CD14-positive monocyte (primary cell): ENCODE results near the gene GDA. TPM values are rescaled to one million over a fixed set of nuclear protein-coding genes. Genes with fewer than 3 reads are reported as not detected.

Experiments used
- DNase-seq, 3 donors: peaks; one replicate each; pipeline ENCODE4 v3.0.0-alpha.2; 2011 to 2022
- H2AFZ ChIP-seq: 2 replicates; pipeline ENCODE4 v1.6.0; 2012; ENCODE audit warnings: mild to moderate bottlenecking, low read depth, low read length, inconsistent platforms; ENCODE audit not compliant: insufficient read depth, poor library complexity, severe bottlenecking
- H3K27ac ChIP-seq, 2 donors: 1 replicate in 1 of 2; 2 replicates in 1 of 2; pipeline ENCODE4 v1.5.1; 2012 to 2013; ENCODE audit warnings: low read length in 2 of 2, control low read depth in 1 of 2, inconsistent platforms in 1 of 2, low read depth in 1 of 2, mild to moderate bottlenecking in 1 of 2
- H3K27me3 ChIP-seq, 2 donors: one replicate each; pipeline versions ENCODE4 v1.6.0 to v1.6.1; 2011 to 2013; ENCODE audit warnings: low read length in 2 of 2; ENCODE audit not compliant: control insufficient read depth in 2 of 2, insufficient read depth in 2 of 2
- H3K36me3 ChIP-seq, 2 donors: replicated peaks in 1 of 2; 1 replicate in 1 of 2; 2 replicates in 1 of 2; pipeline versions ENCODE4 v1.5.1 to v1.6.1; 2012 to 2013; ENCODE audit warnings: low read length in 2 of 2, control low read depth in 1 of 2, inconsistent platforms in 1 of 2, mild to moderate bottlenecking in 1 of 2; ENCODE audit not compliant: insufficient read depth in 2 of 2, control insufficient read depth in 1 of 2
- H3K4me1 ChIP-seq, 2 donors: 1 replicate in 1 of 2; 2 replicates in 1 of 2; pipeline versions ENCODE4 v1.5.1 to v1.6.1; 2012 to 2013; ENCODE audit warnings: low read length in 2 of 2, control low read depth in 1 of 2, inconsistent platforms in 1 of 2, mild to moderate bottlenecking in 1 of 2, moderate library complexity in 1 of 2; ENCODE audit not compliant: insufficient read depth in 2 of 2, control insufficient read depth in 1 of 2
- H3K4me2 ChIP-seq: replicated peaks from 2 replicates; pipeline ENCODE3; 2012; ENCODE audit warnings: low read length, moderate library complexity, mild to moderate bottlenecking; ENCODE audit not compliant: poor library complexity, severe bottlenecking; ENCODE audit errors: extremely low read depth
- H3K4me3 ChIP-seq, 3 experiments: fragments of 200-600 bp in 1 of 3; sonication (generic) in 1 of 3; replicated peaks in 1 of 3; 1 replicate in 2 of 3; 2 replicates in 1 of 3; pipeline ENCODE4 v1.5.1; 2011 to 2013; ENCODE audit warnings: low read length in 3 of 3, mild to moderate bottlenecking in 3 of 3, control low read depth in 2 of 3, low read depth in 2 of 3, inconsistent platforms in 1 of 3, moderate library complexity in 1 of 3
- H3K79me2 ChIP-seq: 2 replicates; pipeline ENCODE4 v1.6.0; 2012; ENCODE audit warnings: mild to moderate bottlenecking, control low read depth, inconsistent platforms, low read length, moderate library complexity; ENCODE audit not compliant: insufficient read depth
- H3K9ac ChIP-seq: 2 replicates; pipeline ENCODE4 v1.6.0; 2017; ENCODE audit warnings: low read length, mild to moderate bottlenecking; ENCODE audit not compliant: insufficient read depth, poor library complexity, severe bottlenecking
- H3K9me3 ChIP-seq, 2 donors: replicated peaks in 1 of 2; 1 replicate in 1 of 2; 2 replicates in 1 of 2; pipeline versions ENCODE4 v1.5.1 to v1.6.1; 2012 to 2013; ENCODE audit warnings: low read length in 2 of 2, control low read depth in 1 of 2; ENCODE audit not compliant: control insufficient read depth in 1 of 2, insufficient read depth in 1 of 2
- H4K20me1 ChIP-seq: 2 replicates; pipeline ENCODE4 v1.6.0; 2012; ENCODE audit warnings: mild to moderate bottlenecking, low read length, control low read depth, moderate library complexity; ENCODE audit not compliant: insufficient read depth
- H3K27ac Mint-ChIP-seq, 7 donors: one replicate each; pipeline ENCODE4 v1.8.0; 2020; ENCODE audit warnings: mild to moderate bottlenecking in 7 of 7, mixed read lengths in 7 of 7, moderate library complexity in 6 of 7, inconsistent platforms in 2 of 7
- H3K27me3 Mint-ChIP-seq, 3 donors: one replicate each; pipeline ENCODE4 v1.8.0; 2021 to 2022; ENCODE audit warnings: low read depth in 3 of 3, mild to moderate bottlenecking in 3 of 3, mixed read lengths in 3 of 3, moderate library complexity in 3 of 3, inconsistent platforms in 1 of 3
- H3K36me3 Mint-ChIP-seq, 2 donors: one replicate each; pipeline ENCODE4 v1.8.0; 2020; ENCODE audit warnings: mixed read lengths in 2 of 2, inconsistent platforms in 1 of 2, mild to moderate bottlenecking in 1 of 2
- H3K4me1 Mint-ChIP-seq: one replicate; pipeline ENCODE4 v1.8.0; 2020; ENCODE audit warnings: mild to moderate bottlenecking, mixed read lengths
- H3K4me3 Mint-ChIP-seq, 2 donors: one replicate each; pipeline ENCODE4 v1.8.0; 2020; ENCODE audit warnings: mild to moderate bottlenecking in 2 of 2, mixed read lengths in 2 of 2, moderate library complexity in 1 of 2
- H3K9me3 Mint-ChIP-seq, 7 donors: one replicate each; pipeline ENCODE4 v1.8.0; 2020 to 2022; ENCODE audit warnings: mixed read lengths in 7 of 7, mild to moderate bottlenecking in 6 of 7, moderate library complexity in 6 of 7, inconsistent platforms in 2 of 7
- WGBS: methylation state at CpG from one replicate; pipeline ENCODE4 v1.1.5; 2013; ENCODE audit warnings: missing lambda C conversion rate; ENCODE audit not compliant: insufficient coverage; 5-methylcytosine and 5-hydroxymethylcytosine counted together
- intact Hi-C, 2 donors: fragments of 100-400 bp; cut with micrococcal nuclease; formaldehyde crosslinking; loops; one replicate each; pipeline versions ENCODE4 v1.15.0 to v1.15.1; 2023
- polyA plus RNA-seq, 3 donors: library from polyadenylated mRNA; depleted of rRNA in 1 of 3; unstranded in 2 of 3; stranded (reverse) in 1 of 3; fragments of 300-500 nt in 2 of 3; fragments of >200 nt in 1 of 3; fragmentation: Illumina TruSeq in 2 of 3; gene quantifications; 1 replicate in 2 of 3; 2 replicates in 1 of 3; pipeline ENCODE4 v1.2.3, GENCODE V29; 2012 to 2021
- TF ChIP-seq, protein P1 (sequence below): fragments of 200-600 bp; IDR thresholded peaks from one replicate; pipeline ENCODE4 v1.8.0; 2022; ENCODE audit warnings: antibody characterized with exemption, mild to moderate bottlenecking

Gene GDA
- polyA plus RNA-seq, 3 donors, result not detected

DNA sequence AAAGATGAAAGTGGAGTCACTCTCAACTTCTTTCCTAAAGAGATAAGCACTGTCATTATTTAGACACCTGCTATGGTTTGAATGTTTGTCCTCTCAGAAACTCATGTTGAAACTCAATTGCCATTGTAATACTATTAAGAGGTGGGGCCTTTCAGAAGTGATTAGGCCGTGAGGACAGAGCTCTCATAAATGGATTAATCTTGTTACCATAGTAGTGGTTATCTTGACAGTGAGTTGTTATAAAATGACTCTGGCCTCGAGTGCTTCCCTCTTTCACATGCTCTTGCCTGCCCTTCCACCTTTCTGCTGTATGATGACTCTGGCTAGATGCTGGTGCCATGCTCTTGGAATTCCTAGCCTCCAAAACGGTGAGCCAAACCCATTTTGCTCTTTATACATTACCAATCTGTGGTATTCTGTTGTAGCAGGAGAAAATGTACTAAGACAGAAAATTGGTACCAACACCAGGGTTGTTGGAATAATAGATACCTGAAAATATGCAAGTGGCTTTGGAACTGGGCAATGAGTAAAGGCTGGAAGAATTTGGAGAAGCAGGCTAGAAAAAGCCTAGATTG, 38.0 kb downstream of the GDA start:
- H3K27me3 ChIP-seq, result no peaks in the 10 kb centered on the region
- H3K36me3 Mint-ChIP-seq, result peaks cover 0 to 2% of the 10 kb centered on the region in 2 donors

GRCh38 chr9:72188232-72188631, 39.0 kb downstream of the GDA start:
- no peak for DNase-seq
- TF ChIP-seq, protein P1, sequence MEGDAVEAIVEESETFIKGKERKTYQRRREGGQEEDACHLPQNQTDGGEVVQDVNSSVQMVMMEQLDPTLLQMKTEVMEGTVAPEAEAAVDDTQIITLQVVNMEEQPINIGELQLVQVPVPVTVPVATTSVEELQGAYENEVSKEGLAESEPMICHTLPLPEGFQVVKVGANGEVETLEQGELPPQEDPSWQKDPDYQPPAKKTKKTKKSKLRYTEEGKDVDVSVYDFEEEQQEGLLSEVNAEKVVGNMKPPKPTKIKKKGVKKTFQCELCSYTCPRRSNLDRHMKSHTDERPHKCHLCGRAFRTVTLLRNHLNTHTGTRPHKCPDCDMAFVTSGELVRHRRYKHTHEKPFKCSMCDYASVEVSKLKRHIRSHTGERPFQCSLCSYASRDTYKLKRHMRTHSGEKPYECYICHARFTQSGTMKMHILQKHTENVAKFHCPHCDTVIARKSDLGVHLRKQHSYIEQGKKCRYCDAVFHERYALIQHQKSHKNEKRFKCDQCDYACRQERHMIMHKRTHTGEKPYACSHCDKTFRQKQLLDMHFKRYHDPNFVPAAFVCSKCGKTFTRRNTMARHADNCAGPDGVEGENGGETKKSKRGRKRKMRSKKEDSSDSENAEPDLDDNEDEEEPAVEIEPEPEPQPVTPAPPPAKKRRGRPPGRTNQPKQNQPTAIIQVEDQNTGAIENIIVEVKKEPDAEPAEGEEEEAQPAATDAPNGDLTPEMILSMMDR, result no peak
- Histone ChIP-seq H2AFZ (no peak overlapping the region), H3K4me1 (peaks cover 0 to 12% of the 10 kb centered on the region in 2 donors), H3K9me3 (peaks cover 0 to 1% of the 10 kb centered on the region in 2 donors), H4K20me1 (no peaks in the 10 kb centered on the region), H3K27ac (no peak overlapping the region), H3K9ac (no peak overlapping the region), H3K27me3 (no peaks in the 10 kb centered on the region), H3K79me2 (no peaks in the 10 kb centered on the region), H3K4me3 (no peak overlapping the region), H3K4me2 (no peak overlapping the region), H3K36me3 (no peaks in the 10 kb centered on the region)
- Mint-ChIP-seq H3K27ac (no peak overlapping the region), H3K27me3 (peaks cover 2 to 55% (median 6%) of the 10 kb centered on the region in 3 donors), H3K4me3 (peak overlapping the region in 1 of 2 donors; percentile 44), H3K4me1 (peaks cover 16% of the 10 kb centered on the region), H3K36me3 (peaks cover 0 to 2% of the 10 kb centered on the region in 2 donors), H3K9me3 (peaks cover 0 to 9% (median 3%) of the 10 kb centered on the region in 7 donors)
- intact Hi-C loops, result no loop called here
- no CpG with 5 or more reads among the region's 1 CpG for WGBS

More for the DNA sequence above, 38.0 kb downstream of the GDA start:
- Histone ChIP-seq H3K9ac (no peak overlapping the region), H4K20me1 (no peaks in the 10 kb centered on the region), H3K36me3 (no peaks in the 10 kb centered on the region), H3K27ac (no peak overlapping the region), H3K79me2 (no peaks in the 10 kb centered on the region), H3K9me3 (peaks cover 0 to 3% of the 10 kb centered on the region in 2 donors), H3K4me2 (no peak overlapping the region), H3K4me1 (peaks cover 0 to 10% of the 10 kb centered on the region in 2 donors), H2AFZ (no peak overlapping the region), H3K4me3 (no peak overlapping the region)
- Mint-ChIP-seq H3K9me3 (peaks cover 2 to 17% (median 6%) of the 10 kb centered on the region in 7 donors), H3K4me1 (peaks cover 15% of the 10 kb centered on the region), H3K4me3 (peak overlapping the region in 1 of 2 donors; percentile 67), H3K27ac (peak overlapping the region in 1 of 7 donors; percentile 51), H3K27me3 (peaks cover 2 to 54% (median 6%) of the 10 kb centered on the region in 3 donors)
- intact Hi-C loops, result no loop called here
- DNase-seq, result no peak
- WGBS, result 60% methylated on average over 1 of the region's 3 CpGs
- TF ChIP-seq, protein P1, result no peak
